ENCODE measurements around the gene PDZRN3.

- TF ChIP-seq MXI1 (IDR thresholded peaks at IDR 0.05; ENCODE audit: borderline replicate concordance, low read depth, low read length) = no peak
- TF ChIP-seq, protein P1, sequence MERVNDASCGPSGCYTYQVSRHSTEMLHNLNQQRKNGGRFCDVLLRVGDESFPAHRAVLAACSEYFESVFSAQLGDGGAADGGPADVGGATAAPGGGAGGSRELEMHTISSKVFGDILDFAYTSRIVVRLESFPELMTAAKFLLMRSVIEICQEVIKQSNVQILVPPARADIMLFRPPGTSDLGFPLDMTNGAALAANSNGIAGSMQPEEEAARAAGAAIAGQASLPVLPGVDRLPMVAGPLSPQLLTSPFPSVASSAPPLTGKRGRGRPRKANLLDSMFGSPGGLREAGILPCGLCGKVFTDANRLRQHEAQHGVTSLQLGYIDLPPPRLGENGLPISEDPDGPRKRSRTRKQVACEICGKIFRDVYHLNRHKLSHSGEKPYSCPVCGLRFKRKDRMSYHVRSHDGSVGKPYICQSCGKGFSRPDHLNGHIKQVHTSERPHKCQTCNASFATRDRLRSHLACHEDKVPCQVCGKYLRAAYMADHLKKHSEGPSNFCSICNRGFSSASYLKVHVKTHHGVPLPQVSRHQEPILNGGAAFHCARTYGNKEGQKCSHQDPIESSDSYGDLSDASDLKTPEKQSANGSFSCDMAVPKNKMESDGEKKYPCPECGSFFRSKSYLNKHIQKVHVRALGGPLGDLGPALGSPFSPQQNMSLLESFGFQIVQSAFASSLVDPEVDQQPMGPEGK (CRISPR knock-in tag; IDR thresholded peaks at IDR 0.05) = no peak
- TF ChIP-seq FOXK2 (IDR thresholded peaks at IDR 0.05) = no peak
- TF ChIP-seq POLR2AphosphoS5 (IDR thresholded peaks at IDR 0.05; ENCODE audit: low read depth, low read length) = no peak
- TF ChIP-seq SALL1 (CRISPR knock-in tag; IDR thresholded peaks at IDR 0.05) = no peak
- no peak for TF ChIP-seq ZGPAT (CRISPR knock-in tag; IDR thresholded peaks at IDR 0.05)
- no peak for TF ChIP-seq POLR2A (IDR thresholded peaks at IDR 0.05; ENCODE audit: insufficient read depth in 1 of 2, low read depth in 2 of 2, low read length in 2 of 2)
- no peak for TF ChIP-seq EZH2 (conservative IDR thresholded peaks at IDR 0.05; ENCODE audit: low read depth, low read length)
- TF ChIP-seq EP300 (IDR thresholded peaks at IDR 0.05; ENCODE audit: low read depth in 2 of 2, low read length in 2 of 2) = no peak
- TF ChIP-seq EP300 (CRISPR knock-in tag; IDR thresholded peaks at IDR 0.05; ENCODE audit: borderline replicate concordance) = no peak
- TF ChIP-seq ZBTB3 (CRISPR knock-in tag; IDR thresholded peaks at IDR 0.05; ENCODE audit: borderline replicate concordance, low read depth) = no peak
- TF ChIP-seq ZNF558 (CRISPR knock-in tag; IDR thresholded peaks at IDR 0.05; ENCODE audit: borderline replicate concordance) = no peak
Measured at GRCh38 chr3:73558727-73559075, 66.0 kb downstream of the PDZRN3 start.

Data from HepG2 (cell line).